ENCODE results near the gene TOP1.
A peak's percentile ranks its signal among the peaks of the same experiment; 100 is the strongest.

Gene TOP1

DNA sequence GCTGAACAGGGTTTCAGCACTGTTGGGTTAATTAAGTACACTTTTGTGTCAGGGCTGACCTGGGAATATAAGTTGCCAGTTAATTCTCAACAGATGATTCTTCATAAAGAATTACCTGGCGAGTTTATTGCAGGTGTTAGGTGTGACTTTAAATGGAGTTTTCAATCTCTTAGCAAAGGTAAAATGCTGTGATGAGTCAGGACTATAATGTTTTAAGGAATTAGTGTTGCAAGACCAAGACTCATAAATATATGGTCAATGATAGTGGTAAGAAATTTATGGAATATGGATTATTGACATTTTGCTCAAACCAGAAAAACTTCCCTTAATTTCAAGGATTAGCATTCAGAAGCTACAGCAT, 58.7 kb downstream of the TOP1 start:
- TF ChIP-seq, protein P1, sequence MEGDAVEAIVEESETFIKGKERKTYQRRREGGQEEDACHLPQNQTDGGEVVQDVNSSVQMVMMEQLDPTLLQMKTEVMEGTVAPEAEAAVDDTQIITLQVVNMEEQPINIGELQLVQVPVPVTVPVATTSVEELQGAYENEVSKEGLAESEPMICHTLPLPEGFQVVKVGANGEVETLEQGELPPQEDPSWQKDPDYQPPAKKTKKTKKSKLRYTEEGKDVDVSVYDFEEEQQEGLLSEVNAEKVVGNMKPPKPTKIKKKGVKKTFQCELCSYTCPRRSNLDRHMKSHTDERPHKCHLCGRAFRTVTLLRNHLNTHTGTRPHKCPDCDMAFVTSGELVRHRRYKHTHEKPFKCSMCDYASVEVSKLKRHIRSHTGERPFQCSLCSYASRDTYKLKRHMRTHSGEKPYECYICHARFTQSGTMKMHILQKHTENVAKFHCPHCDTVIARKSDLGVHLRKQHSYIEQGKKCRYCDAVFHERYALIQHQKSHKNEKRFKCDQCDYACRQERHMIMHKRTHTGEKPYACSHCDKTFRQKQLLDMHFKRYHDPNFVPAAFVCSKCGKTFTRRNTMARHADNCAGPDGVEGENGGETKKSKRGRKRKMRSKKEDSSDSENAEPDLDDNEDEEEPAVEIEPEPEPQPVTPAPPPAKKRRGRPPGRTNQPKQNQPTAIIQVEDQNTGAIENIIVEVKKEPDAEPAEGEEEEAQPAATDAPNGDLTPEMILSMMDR (IDR thresholded peaks at IDR 0.05; ENCODE audit: control insufficient read depth, extremely low read depth, insufficient read depth), result no peak
- H3K4me3 ChIP-seq (ENCODE audit: low read depth, low read length), result no peak overlapping the region
- no peak for DNase-seq (ENCODE audit: low read depth)

DNA sequence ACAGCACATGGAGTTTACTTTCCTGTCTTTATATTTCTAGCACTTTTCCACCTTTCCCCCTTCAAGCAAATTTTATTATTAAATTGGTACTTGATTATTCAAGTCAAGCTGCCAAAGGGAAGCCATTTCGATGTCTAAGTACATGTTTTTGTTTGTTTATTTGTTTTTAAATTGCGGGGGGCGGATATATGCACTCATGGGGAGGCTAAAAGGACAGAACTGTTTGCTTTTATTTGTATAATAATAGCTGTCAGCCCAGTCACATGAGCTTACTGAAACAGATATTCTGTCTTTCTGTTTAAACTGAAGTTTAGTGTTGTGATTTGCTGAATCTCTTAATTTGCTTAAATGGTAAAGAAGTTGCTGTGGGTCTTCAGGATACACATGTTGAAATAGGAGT, 59.2 kb downstream of the TOP1 start:
- TF ChIP-seq, protein P1 (IDR thresholded peaks at IDR 0.05; ENCODE audit: control insufficient read depth, extremely low read depth, insufficient read depth), result no peak
- H3K4me3 ChIP-seq (ENCODE audit: low read depth, low read length), result no peak overlapping the region
- no peak for DNase-seq (ENCODE audit: low read depth)

DNA sequence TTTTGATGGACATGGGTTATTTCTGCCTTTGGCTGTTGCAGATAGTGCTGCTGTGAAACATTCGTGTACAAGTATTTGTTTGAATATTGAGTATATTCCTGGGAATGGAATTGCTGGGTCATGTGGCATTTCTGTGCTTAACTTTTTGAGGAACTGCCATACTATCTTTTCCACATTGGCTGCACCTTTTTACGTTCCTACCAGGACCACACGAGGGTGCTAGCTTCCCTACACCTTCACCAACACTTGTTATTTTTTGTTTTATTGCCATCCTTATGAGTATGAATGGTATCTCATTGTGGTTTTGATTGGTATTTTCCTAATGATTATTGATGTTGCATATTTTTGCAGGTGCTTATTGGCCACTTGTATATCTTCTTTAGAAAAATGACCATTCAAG, 60.9 kb downstream of the TOP1 start:
- TF ChIP-seq, protein P1 (IDR thresholded peaks at IDR 0.05; ENCODE audit: control insufficient read depth, extremely low read depth, insufficient read depth), result peak; percentile 17; the same call in 1 of the 2 replicates
- no peak overlapping the region for H3K4me3 ChIP-seq (ENCODE audit: low read depth, low read length)
- DNase-seq (ENCODE audit: low read depth), result no peak

DNA sequence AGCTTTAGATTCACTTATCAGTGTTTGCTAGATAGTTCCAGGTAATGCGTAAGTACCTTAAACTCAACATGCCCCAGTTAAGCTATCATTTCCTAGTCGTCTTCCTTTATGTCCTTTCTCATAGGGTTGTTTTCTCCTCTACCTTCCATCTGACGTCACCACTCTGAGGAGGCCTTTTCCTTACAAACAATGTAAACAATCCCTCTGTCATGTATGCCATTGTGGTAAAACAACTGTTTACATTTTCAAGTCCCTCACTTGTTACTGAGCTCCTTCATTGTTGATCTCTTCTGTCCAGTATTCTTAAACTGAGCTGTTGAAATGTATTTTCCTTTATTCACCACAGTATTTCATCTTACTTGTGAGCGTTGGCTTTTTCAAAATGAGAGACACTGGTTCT, 63.3 kb downstream of the TOP1 start:
- TF ChIP-seq, protein P1 (IDR thresholded peaks at IDR 0.05; ENCODE audit: control insufficient read depth, extremely low read depth, insufficient read depth), result no peak
- H3K4me3 ChIP-seq (ENCODE audit: low read depth, low read length), result no peak overlapping the region
- DNase-seq (ENCODE audit: low read depth), result no peak

GRCh38 chr20:41094353-41095055, 65.9 kb downstream of the TOP1 start:
- TF ChIP-seq, protein P1 (IDR thresholded peaks at IDR 0.05; ENCODE audit: control insufficient read depth, extremely low read depth, insufficient read depth), result no peak
- no peak for DNase-seq (ENCODE audit: low read depth)
- no peak overlapping the region for H3K4me3 ChIP-seq (ENCODE audit: low read depth, low read length)

DNA sequence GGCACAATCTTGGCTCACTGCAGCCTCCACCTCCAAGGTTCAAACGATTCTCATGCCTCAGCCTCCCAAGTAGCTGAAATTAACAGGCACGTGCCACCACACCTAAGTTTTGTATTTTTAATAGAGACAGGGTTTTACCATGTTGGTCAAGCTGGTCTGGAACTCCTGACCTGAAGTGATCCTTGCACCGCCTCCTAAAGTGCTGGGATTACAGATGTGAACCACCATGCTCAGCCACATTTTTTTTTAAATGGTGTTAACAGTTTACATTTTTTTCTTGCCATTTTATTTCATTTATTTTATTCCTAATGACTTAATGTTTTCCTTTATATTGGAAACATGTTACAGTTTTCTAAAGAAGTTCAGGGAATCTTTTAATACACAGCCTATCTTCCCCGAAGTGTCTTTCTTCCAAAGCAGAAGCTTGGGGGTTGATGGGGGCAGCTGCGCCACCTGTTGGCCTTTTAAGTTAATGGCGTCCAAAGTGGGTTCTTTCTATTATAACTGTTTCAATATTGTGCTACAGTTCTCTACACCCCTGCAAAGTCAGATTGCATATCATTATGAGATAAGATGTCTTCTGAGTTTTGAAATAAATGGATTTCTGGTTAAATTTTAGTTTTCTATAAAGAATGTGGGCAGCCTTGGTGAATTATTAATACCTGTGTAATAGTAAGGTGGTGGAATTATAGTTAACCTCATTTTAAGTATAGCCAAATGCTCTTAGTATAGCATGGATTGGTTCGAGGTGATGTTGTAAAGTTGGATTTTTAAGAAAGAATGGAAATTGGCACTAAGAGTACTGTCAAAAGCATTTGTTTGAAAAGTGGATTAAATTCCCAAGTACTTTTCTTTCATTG, 66.7 kb downstream of the TOP1 start:
- H3K4me3 ChIP-seq (ENCODE audit: low read depth, low read length), result no peak overlapping the region
- no peak for DNase-seq (ENCODE audit: low read depth)
- TF ChIP-seq, protein P1 (IDR thresholded peaks at IDR 0.05; ENCODE audit: control insufficient read depth, extremely low read depth, insufficient read depth), result peak; percentile 78
